ENCODE measurements around the gene KLHL11.

GRCh38 chr17:41813699-41814124, 51.5 kb downstream of the KLHL11 start:
- TF ChIP-seq EZH2 (IDR thresholded peaks at IDR 0.05; ENCODE audit: borderline replicate concordance, low read length), result no peak
- no peak for TF ChIP-seq CTCF (IDR thresholded peaks at IDR 0.05; ENCODE audit: low read length)

All from OCI-LY1 (cell line).